Glutamatergic neuron (in vitro differentiated cells): Measurements from ENCODE around the gene ABHD11. TPM values are rescaled to one million over a fixed set of nuclear protein-coding genes. Genes with fewer than 3 reads are reported as not detected.

Experiments
- DNase-seq: peaks from one replicate; pipeline ENCODE4 v3.0.0; 2022
- H3K27ac Mint-ChIP-seq: one replicate; pipeline ENCODE4 v1.8.0; 2020; ENCODE audit warnings: mild to moderate bottlenecking, mixed read lengths, inconsistent platforms; ENCODE audit not compliant: unreplicated experiment
- H3K27me3 Mint-ChIP-seq: one replicate; pipeline ENCODE4 v1.8.0; 2020; ENCODE audit warnings: mild to moderate bottlenecking, moderate library complexity, mixed read lengths, inconsistent platforms; ENCODE audit not compliant: unreplicated experiment
- H3K36me3 Mint-ChIP-seq: one replicate; pipeline ENCODE4 v1.8.0; 2020; ENCODE audit warnings: mild to moderate bottlenecking, mixed read lengths, inconsistent platforms; ENCODE audit not compliant: unreplicated experiment
- H3K4me1 Mint-ChIP-seq: one replicate; pipeline ENCODE4 v1.8.0; 2020; ENCODE audit warnings: mild to moderate bottlenecking, low read depth, mixed read lengths, inconsistent platforms; ENCODE audit not compliant: unreplicated experiment
- H3K4me3 Mint-ChIP-seq: one replicate; pipeline ENCODE4 v1.8.0; 2020; ENCODE audit warnings: mild to moderate bottlenecking, mixed read lengths, inconsistent platforms; ENCODE audit not compliant: unreplicated experiment
- H3K9me3 Mint-ChIP-seq: one replicate; pipeline ENCODE4 v1.8.0; 2020; ENCODE audit warnings: mild to moderate bottlenecking, moderate library complexity, mixed read lengths, inconsistent platforms; ENCODE audit not compliant: unreplicated experiment
- total RNA-seq: library from RNA; stranded (reverse); fragmentation: NEBNext Ultra II Directional; extraction: Animal tissue kit (Norgen Biotek cat#: 25700); gene quantifications from one replicate; pipeline ENCODE4 v1.2.1, GENCODE V29; 2021; ENCODE audit not compliant: unreplicated experiment
- TF ChIP-seq, protein P1 (sequence below): fragments of 200-600 bp; sonication (generic); IDR thresholded peaks from one replicate; pipeline ENCODE4 v1.5.0; 2021; ENCODE audit not compliant: partially characterized antibody, unreplicated experiment

The ABHD11 gene
- total RNA-seq, 1 donor from 2014 or later, result 13.9 TPM

DNA sequence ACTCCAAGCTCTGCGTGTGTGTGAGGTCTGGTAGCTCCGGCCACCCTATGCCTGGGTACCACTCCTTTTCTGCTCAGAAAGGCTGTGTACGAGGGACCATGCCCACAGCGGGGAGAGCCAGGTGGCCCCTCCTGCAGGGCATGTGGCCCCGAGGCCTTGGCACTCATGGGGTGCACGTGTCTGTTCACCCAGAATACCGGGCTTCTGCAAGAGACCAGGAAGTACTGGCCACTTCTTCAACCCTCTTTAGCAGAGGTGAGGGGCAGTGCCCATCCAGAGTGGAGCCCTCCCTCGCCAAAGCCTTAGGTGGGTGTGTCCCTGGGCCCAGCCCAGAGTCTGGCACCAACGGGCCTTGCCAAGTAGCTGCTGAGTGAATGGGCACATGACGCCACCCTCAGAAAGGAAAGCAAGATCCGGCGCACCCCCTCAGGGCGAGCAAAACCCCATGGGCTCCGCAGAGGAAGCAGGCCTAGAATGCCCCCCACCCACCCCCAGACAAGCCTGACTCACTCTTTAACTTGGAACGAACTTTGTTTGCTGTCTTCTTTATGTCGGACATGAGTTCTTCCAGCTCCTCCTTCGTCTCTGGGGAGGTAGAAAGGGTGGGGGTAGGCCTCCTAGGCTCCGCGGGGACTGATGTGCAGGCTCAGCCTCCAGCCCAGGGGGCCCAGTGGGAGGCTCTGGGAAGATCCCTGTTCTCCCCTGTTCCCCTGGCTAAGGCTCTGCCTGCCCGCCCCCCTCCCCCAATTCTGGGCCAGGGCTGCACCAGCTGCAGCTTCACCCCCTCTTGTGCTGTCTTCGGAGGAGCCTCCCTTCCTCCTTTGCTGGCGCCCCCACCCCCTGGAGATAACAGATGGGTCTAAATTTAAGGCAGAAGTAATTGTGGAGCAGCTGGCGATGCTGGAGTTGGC lies 33.7 kb downstream of the ABHD11 start:
- H3K4me1 Mint-ChIP-seq, result peaks cover 21% of the 10 kb centered on the region

DNA sequence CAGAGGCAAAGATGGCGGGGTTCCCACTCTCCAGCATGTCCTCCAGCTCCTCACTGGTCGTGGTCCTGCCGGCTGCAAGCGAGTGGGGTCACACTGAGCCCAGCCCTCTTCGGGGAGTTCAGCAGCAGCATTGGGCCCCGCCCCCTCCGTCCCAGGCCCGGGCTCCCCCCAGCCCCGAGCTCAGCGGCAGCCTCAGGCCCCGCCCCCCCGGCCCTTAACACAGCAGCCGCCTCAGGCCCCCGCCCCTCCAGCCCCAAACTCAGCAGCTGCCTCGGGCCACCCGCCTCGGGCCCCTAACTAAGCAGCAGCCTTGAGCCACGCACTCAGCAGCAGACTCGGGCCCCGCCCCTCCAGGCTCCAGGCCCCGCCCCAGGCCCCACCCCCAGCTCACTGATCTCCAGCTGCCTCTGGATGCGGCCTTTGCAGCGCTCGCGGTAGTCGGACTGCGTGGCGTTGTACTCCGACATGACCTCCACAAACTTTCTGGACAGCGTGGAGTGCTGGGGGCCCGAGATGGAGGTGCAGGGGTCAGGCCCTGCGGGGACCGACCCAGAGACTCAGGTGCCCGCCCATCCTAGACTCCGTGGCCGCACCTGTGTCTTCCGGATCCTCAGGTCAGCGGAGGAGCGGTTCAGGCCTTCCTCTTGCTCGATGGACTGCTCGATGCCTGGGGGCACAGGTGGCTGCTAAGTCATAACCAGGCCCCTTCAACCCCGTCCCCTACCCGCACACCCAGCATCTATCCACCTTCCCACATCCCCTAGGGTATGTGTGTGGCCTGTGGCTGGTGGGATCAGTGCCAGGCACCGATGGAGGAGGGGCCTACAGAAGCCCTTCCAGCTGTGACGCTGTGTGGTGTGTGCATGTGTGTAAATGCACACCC lies 34.6 kb downstream of the ABHD11 start:
- Mint-ChIP-seq H3K4me3 (no peak overlapping the region), H3K27ac (no peak overlapping the region), H3K9me3 (peaks cover 7% of the 10 kb centered on the region), H3K27me3 (peaks cover 4% of the 10 kb centered on the region), H3K4me1 (peaks cover 26% of the 10 kb centered on the region), H3K36me3 (no peaks in the 10 kb centered on the region)
- TF ChIP-seq, protein P1, sequence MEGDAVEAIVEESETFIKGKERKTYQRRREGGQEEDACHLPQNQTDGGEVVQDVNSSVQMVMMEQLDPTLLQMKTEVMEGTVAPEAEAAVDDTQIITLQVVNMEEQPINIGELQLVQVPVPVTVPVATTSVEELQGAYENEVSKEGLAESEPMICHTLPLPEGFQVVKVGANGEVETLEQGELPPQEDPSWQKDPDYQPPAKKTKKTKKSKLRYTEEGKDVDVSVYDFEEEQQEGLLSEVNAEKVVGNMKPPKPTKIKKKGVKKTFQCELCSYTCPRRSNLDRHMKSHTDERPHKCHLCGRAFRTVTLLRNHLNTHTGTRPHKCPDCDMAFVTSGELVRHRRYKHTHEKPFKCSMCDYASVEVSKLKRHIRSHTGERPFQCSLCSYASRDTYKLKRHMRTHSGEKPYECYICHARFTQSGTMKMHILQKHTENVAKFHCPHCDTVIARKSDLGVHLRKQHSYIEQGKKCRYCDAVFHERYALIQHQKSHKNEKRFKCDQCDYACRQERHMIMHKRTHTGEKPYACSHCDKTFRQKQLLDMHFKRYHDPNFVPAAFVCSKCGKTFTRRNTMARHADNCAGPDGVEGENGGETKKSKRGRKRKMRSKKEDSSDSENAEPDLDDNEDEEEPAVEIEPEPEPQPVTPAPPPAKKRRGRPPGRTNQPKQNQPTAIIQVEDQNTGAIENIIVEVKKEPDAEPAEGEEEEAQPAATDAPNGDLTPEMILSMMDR, result no peak
- DNase-seq, result peak; percentile 73

More for the DNA sequence above, 33.7 kb downstream of the ABHD11 start:
- peaks cover 5% of the 10 kb centered on the region for H3K9me3 Mint-ChIP-seq
- H3K27ac Mint-ChIP-seq, result no peak overlapping the region
- DNase-seq, result no peak
- TF ChIP-seq, protein P1, result no peak
- H3K36me3 Mint-ChIP-seq, result no peaks in the 10 kb centered on the region
- peak overlapping the region; percentile 46 for H3K4me3 Mint-ChIP-seq
- H3K27me3 Mint-ChIP-seq, result peaks cover 4% of the 10 kb centered on the region

DNA sequence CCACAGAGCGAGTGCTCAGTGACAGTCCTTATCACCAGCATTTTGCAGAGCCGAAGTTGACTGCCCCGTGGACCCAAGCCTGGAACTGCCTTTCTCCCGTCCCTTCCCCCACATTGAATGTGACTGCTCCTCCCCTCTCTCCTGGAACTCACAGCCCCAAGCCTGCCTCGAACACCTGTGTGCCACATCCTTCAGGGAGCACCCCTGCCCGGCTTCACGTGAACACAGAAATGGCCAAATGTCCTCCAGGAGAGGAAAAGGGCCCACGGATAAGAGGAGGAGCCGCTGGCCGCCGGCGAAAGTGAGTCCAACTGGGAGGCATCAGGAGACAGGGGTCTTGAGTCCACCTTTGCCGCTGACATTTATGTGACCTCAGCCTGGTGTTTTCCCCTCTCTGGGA lies 35.4 kb downstream of the ABHD11 start:
- Mint-ChIP-seq H3K9me3 (peaks cover 7% of the 10 kb centered on the region), H3K4me1 (peaks cover 28% of the 10 kb centered on the region), H3K27me3 (peaks cover 6% of the 10 kb centered on the region), H3K36me3 (no peaks in the 10 kb centered on the region), H3K4me3 (no peak overlapping the region), H3K27ac (no peak overlapping the region)
- DNase-seq, result no peak
- TF ChIP-seq, protein P1, result no peak

DNA sequence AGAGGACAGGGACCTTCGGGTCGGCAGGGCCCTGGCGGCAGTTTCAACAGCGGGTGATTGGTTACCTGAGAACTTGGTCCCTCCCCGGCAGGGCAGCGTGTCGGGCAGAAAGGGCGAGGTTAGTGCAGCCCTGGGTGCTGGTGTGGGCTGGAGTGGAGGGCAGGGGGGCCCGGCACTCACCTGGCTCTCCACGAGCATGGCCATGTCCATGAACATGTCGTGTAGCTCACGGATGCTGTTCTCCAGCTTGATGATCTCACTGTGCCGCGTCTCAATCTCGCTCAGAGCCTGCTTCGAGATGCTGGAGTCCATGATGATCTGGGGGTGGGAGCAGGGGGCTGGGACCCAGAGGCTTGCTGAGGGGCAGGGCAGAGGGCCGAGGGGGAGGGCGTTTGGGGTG lies 35.9 kb downstream of the ABHD11 start:
- DNase-seq, result no peak
- TF ChIP-seq, protein P1, result no peak
- Mint-ChIP-seq H3K9me3 (peaks cover 7% of the 10 kb centered on the region), H3K27me3 (peaks cover 6% of the 10 kb centered on the region), H3K27ac (peak overlapping the region; percentile 38), H3K4me1 (peaks cover 28% of the 10 kb centered on the region), H3K4me3 (no peak overlapping the region), H3K36me3 (no peaks in the 10 kb centered on the region)
